Activated naive CD4-positive, alpha-beta T cell treated with anti-CD3 and anti-CD28 coated beads, Interleukin-2, amount 50 U/mL, for 72 hours (primary cell): ENCODE results near the gene COL6A3. TPM values are rescaled to one million over a fixed set of nuclear protein-coding genes. Genes with fewer than 3 reads are reported as not detected.
"Not testable (repeated sequence)": the region's sequence is repeated elsewhere in the genome, so short reads cannot be mapped to it uniquely, and the experiment has no call there.

Experiments used
- ATAC-seq, 2 donors: fragments of 150-1000 bp; cut with Tn5 transposase; 2 replicates each; pipeline ENCODE4 v1.10.0; 2021; ENCODE audit warnings: mild to moderate bottlenecking in 2 of 2, moderate library complexity in 2 of 2
- DNase-seq, 2 donors: peaks; one replicate each; pipeline ENCODE4 v3.0.0; 2021 to 2022; ENCODE audit warnings: low spot score in 2 of 2
- H3K27ac Mint-ChIP-seq, 2 donors: one replicate each; pipeline ENCODE4 v1.8.0; 2022; ENCODE audit warnings: mild to moderate bottlenecking in 2 of 2, mixed read lengths in 2 of 2
- H3K36me3 Mint-ChIP-seq, 2 donors: one replicate each; pipeline ENCODE4 v1.8.0; 2022; ENCODE audit warnings: mixed read lengths in 2 of 2
- H3K9me3 Mint-ChIP-seq, 2 donors: one replicate each; pipeline ENCODE4 v1.8.0; 2022; ENCODE audit warnings: mixed read lengths in 2 of 2
- total RNA-seq, 2 donors: library from RNA; stranded (reverse); gene quantifications; one replicate each; pipeline ENCODE4 v1.2.3, GENCODE V29; 2022

The COL6A3 gene
- total RNA-seq, 2 donors from 2014 or later, result 13.6 to 31.6 TPM

DNA sequence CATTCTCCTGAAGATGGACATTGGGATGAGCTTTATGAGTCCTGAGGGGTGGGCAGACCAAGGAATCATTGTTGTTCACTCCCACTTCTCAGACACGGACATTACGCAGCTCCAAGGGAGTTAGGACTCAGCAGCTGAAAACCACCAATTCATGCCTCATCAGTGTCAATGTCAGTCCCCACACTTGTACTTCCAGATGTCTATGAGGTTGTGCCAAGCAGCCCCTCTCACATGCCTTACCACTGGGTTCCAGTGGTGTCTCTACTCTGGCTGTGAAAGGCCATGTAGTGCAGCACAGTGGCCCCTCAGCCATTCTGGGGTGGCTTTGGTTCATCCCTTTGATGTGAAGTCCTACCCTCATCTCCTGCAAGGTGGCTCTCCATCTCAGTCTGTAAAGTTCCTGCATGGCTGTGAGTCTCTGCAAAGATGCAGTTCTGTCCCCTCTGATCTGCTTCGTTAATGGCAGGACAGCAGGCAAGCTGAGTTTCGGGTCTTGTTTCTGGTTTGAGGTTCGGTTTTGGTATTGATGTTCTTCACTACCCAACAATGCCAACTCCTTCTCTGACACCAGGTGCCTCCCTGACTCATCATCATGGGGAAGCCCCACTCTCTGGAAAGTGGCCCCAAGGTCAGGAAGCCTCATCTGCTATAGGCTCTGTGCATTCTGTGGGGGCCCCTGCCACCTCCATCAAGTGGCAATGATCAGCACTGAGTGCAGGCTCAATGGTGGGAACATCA is 14.0 kb upstream of the COL6A3 start:
- Mint-ChIP-seq H3K36me3 (peaks cover 26 to 32% of the 10 kb centered on the region in 2 donors), H3K27ac (peak overlapping the region; percentile 57 to 97), H3K9me3 (peaks cover 0 to 4% of the 10 kb centered on the region in 2 donors)
- ATAC-seq, result peak; percentile 76 to 85
- peak; percentile 71 to 86 for DNase-seq

DNA sequence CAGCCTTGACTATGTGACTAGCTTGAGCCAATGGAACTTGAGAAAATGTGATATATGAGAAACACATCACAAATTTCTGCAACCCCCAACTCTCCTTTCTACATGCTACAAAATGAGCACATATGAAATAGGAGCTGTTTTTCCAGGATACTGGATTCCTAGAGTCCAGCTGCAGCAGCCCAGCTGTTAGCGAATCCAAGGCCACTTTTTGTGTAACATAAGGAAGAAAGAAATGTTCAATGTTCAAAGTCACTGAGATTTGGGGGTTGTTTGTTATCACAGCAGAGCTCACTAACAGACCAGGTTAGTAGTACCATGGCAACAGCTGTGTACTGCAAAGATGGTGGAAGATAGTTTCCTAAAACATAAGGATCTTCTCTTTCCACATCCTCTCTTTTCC is 12.6 kb upstream of the COL6A3 start:
- H3K27ac Mint-ChIP-seq, result peak overlapping the region in 1 of 2 donors; percentile 97
- peaks cover 0 to 4% of the 10 kb centered on the region in 2 donors for H3K9me3 Mint-ChIP-seq
- ATAC-seq, result no peak
- peaks cover 33 to 38% of the 10 kb centered on the region in 2 donors for H3K36me3 Mint-ChIP-seq
- no peak for DNase-seq

GRCh38 chr2:237425320-237425719 is 11.4 kb upstream of the COL6A3 start:
- Mint-ChIP-seq H3K36me3 (peaks cover 32 to 35% of the 10 kb centered on the region in 2 donors), H3K27ac (no peak overlapping the region), H3K9me3 (peaks cover 0 to 4% of the 10 kb centered on the region in 2 donors)
- ATAC-seq (no peak), DNase-seq (no peak)

DNA sequence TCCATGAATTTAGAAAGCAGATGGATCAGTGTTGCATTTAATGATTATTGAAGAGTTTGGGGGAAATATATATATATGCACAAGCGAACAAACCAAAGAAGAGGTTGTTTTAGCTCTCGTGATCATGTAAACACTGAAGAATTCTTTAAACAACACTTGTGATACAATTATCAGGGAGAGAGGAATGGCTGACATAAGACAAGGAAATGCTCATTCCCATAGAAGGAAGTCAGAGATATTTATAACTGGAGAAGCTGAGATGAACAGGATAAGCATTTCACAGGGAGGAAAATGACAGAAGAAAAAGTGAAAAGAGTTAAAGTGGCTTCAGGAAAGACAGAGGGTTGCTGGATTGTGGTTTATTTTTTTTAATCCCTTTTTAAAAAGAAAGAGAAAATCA is 10.6 kb upstream of the COL6A3 start:
- Mint-ChIP-seq H3K9me3 (peaks cover 0 to 4% of the 10 kb centered on the region in 2 donors), H3K27ac (no peak overlapping the region), H3K36me3 (peaks cover 38% of the 10 kb centered on the region in 2 donors)
- ATAC-seq (no peak), DNase-seq (no peak)

DNA sequence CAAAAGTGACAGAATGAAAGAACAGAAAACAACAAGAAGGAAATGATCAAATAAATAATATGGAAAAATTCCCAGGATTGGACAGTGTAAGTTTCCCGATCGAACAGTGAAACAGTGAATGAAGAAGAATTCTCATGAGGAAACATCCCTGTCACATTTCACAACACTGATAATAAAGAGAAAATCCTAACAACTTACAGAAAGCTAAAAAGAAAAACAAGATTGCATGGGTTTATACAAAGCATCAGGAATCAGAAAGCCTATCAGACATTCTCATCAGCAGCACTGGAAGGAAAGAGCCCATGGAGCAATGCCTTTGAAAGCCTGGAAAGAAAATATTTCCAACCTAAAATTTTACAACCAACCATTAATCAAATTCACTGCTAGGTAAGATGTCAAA is 9.9 kb upstream of the COL6A3 start:
- no peak overlapping the region for H3K27ac Mint-ChIP-seq
- ATAC-seq (no peak), DNase-seq (no peak)
- H3K9me3 Mint-ChIP-seq, result peaks cover 0 to 4% of the 10 kb centered on the region in 2 donors
- peaks cover 38 to 43% of the 10 kb centered on the region in 2 donors for H3K36me3 Mint-ChIP-seq

GRCh38 chr2:237422309-237422708 is 8.3 kb upstream of the COL6A3 start:
- no peaks in the 10 kb centered on the region for H3K9me3 Mint-ChIP-seq
- ATAC-seq, result peak in 1 of 2 donors; percentile 34
- DNase-seq, result no peak
- peaks cover 32 to 37% of the 10 kb centered on the region in 2 donors for H3K36me3 Mint-ChIP-seq
- H3K27ac Mint-ChIP-seq, result peak overlapping the region; percentile 56 to 87

GRCh38 chr2:237421542-237422116 is 7.7 kb upstream of the COL6A3 start:
- ATAC-seq (peak; percentile 97 to 98), DNase-seq (peak; percentile 77 to 84)
- H3K9me3 Mint-ChIP-seq, result no peaks in the 10 kb centered on the region
- H3K36me3 Mint-ChIP-seq, result peaks cover 26 to 37% of the 10 kb centered on the region in 2 donors
- H3K27ac Mint-ChIP-seq, result peak overlapping the region; percentile 87 to 92

DNA sequence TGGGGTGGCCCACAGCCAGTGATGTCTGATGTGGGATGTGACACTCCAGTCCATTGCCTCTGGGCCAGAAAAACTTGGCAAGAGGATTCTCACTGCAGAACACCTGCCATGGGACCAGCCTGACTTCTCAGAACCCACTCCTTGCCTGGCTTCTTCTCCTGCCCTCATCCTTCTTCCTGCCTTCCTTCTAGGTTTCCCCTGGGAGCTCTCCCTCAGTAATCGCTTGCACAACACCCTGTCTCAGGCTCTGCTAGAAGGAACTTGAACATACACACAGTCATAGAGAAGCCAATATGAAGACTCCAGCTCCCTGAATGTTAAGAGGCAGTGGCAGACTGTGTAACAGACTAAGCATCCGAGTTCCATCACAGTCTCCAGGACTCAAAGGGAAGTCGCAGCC is 4.3 kb upstream of the COL6A3 start:
- Mint-ChIP-seq H3K9me3 (no peaks in the 10 kb centered on the region), H3K36me3 (peaks cover 12 to 30% of the 10 kb centered on the region in 2 donors), H3K27ac (no peak overlapping the region)
- DNase-seq, result no peak
- no peak for ATAC-seq

DNA sequence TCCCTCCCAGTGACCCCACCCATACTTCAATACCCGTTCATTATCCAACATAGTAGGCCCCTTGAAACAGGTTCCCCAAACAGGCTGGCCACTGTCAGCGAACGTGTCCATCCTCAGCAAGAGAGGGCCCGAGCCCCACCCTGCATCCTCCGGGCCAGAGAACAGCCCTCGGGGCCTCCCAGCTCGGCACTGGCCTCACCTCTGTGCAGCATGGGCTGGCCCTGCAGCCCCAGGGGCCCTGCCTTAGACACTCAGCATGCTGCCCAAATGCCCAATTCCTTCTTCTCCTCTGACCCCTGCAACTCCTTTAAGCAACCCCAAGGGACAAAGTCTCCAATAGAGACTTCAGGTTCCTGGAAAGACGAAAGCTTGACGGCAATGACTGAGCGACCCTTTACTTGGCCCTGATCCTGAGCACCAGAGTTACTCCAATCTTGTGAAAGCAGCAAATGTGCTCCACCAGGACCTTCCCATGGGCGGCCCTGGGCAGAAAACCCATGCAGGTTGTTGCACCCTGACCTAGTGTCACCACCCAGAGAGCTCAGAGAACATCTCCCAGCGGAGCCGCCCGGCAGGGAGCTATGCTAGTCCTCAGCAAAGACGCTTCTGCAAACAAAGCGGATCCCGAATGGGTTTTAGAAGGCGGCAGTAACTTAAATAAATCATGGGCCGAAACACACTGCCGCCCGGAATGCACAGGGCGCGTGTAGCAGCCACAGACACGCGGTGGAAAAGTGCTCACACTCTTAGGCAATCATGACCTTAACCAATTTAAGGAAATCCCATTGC is 782 bp downstream of the COL6A3 start:
- ATAC-seq (no peak), DNase-seq (no peak)
- H3K27ac Mint-ChIP-seq, result no peak overlapping the region
- no peaks in the 10 kb centered on the region for H3K9me3 Mint-ChIP-seq
- H3K36me3 Mint-ChIP-seq, result no peaks in the 10 kb centered on the region

DNA sequence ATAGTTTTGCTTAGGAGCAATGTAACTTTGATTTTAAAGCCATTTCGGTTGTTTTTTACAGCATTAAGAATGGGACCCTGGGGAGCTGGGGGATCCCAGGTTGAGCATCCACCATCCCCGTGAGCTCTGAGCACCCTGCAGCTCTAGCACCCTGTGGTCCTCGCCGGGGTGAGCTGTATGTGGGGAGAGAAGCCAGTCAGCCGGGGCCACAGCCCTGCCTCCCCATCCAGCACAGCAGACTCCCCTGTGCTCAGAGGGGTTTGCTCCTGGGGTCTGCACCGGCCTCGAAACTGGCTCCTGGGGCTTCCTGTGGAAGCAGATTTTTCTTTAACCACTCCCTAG is 1.3 kb downstream of the COL6A3 start:
- Mint-ChIP-seq H3K36me3 (no peaks in the 10 kb centered on the region), H3K9me3 (no peaks in the 10 kb centered on the region), H3K27ac (peak overlapping the region in 1 of 2 donors; percentile 37)
- DNase-seq (no peak), ATAC-seq (no peak)

GRCh38 chr2:237411683-237412423 is 2.1 kb downstream of the COL6A3 start:
- no peaks in the 10 kb centered on the region for H3K9me3 Mint-ChIP-seq
- ATAC-seq, result no peak
- H3K36me3 Mint-ChIP-seq, result no peaks in the 10 kb centered on the region
- peak overlapping the region in 1 of 2 donors; percentile 37 for H3K27ac Mint-ChIP-seq
- no peak for DNase-seq

- H3K9me3 Mint-ChIP-seq, result no peaks in the 10 kb centered on the region
- no peak for ATAC-seq
Observed at GRCh38 chr2:237411092-237411601, 2.8 kb downstream of the COL6A3 start.

DNA sequence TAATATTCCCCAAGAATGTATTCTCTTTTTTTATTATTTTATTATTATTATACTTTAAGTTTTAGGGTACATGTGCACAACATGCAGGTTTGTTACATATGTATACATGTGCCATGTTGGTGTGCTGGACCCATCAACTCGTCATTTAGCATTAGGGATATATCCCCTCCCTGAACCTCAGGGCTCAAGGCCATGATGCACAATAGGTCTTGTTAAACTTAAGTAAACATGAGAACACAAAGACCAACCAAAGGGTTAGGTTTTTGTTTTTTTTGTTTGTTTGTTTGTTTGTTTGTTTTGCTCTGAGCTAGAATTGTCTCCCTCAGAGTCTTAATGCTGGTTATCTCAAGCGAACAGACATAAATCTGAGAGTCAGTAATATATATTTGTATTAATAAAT is 4.7 kb downstream of the COL6A3 start:
- ATAC-seq, H3K9me3 Mint-ChIP-seq, DNase-seq, H3K27ac Mint-ChIP-seq, H3K36me3 Mint-ChIP-seq: not testable (repeated sequence)

More at GRCh38 chr2:237411092-237411601, 2.8 kb downstream of the COL6A3 start:
- Mint-ChIP-seq H3K36me3 (no peaks in the 10 kb centered on the region), H3K27ac (no peak overlapping the region)
- DNase-seq, result no peak

- Mint-ChIP-seq H3K27ac (no peak overlapping the region), H3K9me3 (no peaks in the 10 kb centered on the region), H3K36me3 (no peaks in the 10 kb centered on the region)
- ATAC-seq, result no peak
- no peak for DNase-seq
Observed at GRCh38 chr2:237408335-237409000, 5.5 kb downstream of the COL6A3 start.

GRCh38 chr2:237407700-237408099 is 6.3 kb downstream of the COL6A3 start:
- ATAC-seq (no peak), DNase-seq (no peak)
- H3K27ac Mint-ChIP-seq, result no peak overlapping the region
- no peaks in the 10 kb centered on the region for H3K9me3 Mint-ChIP-seq
- no peaks in the 10 kb centered on the region for H3K36me3 Mint-ChIP-seq

DNA sequence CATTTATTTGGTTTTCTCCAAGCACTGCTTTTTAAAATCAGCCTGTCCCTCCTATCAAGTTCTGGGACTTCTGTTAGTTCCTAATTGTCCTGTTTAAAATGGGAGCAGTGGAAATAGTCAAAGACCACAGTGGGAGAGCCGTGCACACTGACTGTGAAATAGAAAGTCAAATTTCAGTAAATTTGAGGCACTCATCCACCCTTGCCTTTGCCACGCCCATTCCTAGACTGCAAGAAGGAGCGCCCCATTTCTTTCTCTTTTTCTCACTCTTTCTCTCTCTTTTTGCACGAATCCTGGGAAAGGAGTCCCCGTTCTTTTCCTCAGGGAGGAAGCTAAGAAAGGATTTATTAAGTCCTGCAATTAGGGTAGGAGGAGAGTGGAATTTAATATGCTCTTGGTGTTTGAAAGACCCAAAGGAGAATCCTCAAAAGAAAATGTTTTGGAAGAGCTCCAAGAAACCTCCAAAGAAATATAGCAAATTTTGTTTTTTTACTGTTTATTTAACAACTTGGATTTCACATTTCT is 7.5 kb downstream of the COL6A3 start:
- Mint-ChIP-seq H3K36me3 (no peaks in the 10 kb centered on the region), H3K27ac (no peak overlapping the region), H3K9me3 (no peaks in the 10 kb centered on the region)
- no peak for ATAC-seq
- no peak for DNase-seq
